ENCODE results near the gene DNAI4.

DNA sequence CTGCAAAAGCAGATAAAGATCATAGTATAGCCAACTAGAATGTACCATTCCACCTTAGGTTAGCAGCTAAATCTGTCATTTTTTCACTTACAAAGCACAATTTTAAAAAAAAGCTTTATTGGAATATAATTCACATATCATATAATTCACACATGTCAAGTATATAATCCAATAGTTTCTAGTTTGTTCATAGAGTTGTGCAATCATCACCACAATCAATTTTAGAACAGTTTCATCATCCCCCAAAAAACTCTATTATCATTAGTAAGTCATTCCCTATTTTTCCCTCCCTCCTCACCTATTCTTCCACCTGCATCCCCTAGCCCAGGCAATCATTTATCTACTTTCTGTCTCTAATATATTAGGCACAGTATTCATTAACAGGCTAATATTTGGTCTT is 91.5 kb downstream of the DNAI4 start:
- TF ChIP-seq, protein P1, sequence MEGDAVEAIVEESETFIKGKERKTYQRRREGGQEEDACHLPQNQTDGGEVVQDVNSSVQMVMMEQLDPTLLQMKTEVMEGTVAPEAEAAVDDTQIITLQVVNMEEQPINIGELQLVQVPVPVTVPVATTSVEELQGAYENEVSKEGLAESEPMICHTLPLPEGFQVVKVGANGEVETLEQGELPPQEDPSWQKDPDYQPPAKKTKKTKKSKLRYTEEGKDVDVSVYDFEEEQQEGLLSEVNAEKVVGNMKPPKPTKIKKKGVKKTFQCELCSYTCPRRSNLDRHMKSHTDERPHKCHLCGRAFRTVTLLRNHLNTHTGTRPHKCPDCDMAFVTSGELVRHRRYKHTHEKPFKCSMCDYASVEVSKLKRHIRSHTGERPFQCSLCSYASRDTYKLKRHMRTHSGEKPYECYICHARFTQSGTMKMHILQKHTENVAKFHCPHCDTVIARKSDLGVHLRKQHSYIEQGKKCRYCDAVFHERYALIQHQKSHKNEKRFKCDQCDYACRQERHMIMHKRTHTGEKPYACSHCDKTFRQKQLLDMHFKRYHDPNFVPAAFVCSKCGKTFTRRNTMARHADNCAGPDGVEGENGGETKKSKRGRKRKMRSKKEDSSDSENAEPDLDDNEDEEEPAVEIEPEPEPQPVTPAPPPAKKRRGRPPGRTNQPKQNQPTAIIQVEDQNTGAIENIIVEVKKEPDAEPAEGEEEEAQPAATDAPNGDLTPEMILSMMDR (IDR thresholded peaks at IDR 0.05; ENCODE audit: control extremely low read depth in 1 of 3, insufficient read depth in 1 of 3, low read depth in 1 of 3, low read length in 3 of 3), result no peak
- no peak for TF ChIP-seq RBBP5 (IDR thresholded peaks at IDR 0.05; ENCODE audit: borderline replicate concordance, low read depth, low read length)
- no peak for TF ChIP-seq POLR2AphosphoS5 (IDR thresholded peaks at IDR 0.05; ENCODE audit: low read depth, low read length)

Measured in H1 (cell line).